HG03565 (cell line): Measurements from ENCODE around the gene MAML3.

Source experiments
- ATAC-seq: cut with Tn5 transposase; IDR thresholded peaks from one replicate; pipeline ENCODE4 v1.9.1; 2021; ENCODE audit warnings: mild to moderate bottlenecking, moderate library complexity; ENCODE audit not compliant: unreplicated experiment

MAML3 gene

GRCh38 chr4:139674875-139675550 is 479.0 kb downstream of the MAML3 start:
- ATAC-seq = no peak

- ATAC-seq = no peak
These were observed 481.3 kb downstream of the MAML3 start for GRCh38 chr4:139672732-139673131.

- ATAC-seq = no peak
These were observed 481.8 kb downstream of the MAML3 start for GRCh38 chr4:139672215-139672614.

- no peak for ATAC-seq
These were observed 483.2 kb downstream of the MAML3 start for GRCh38 chr4:139670775-139671174.

- ATAC-seq = no peak
These were observed 484.1 kb downstream of the MAML3 start for GRCh38 chr4:139669890-139670289.

DNA sequence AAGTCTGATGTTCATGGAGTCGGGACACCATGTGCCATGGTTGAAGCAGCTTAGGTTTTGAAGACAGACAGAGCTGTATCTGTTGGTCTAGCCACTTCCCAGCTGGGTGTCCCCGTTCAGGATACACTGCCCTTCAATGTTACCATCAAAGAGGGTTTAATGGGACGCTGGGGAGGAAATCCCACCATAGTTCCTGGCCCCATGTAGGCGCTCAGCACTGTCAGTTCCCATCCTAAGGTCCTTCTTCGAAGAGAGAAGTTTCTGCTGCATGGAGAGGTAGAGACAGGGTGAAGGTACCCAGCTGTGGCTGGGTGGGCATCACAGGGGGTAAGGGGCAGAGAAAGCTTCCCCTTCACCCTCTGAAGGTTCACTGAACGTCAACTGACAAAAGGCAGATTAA is 484.6 kb downstream of the MAML3 start:
- no peak for ATAC-seq

DNA sequence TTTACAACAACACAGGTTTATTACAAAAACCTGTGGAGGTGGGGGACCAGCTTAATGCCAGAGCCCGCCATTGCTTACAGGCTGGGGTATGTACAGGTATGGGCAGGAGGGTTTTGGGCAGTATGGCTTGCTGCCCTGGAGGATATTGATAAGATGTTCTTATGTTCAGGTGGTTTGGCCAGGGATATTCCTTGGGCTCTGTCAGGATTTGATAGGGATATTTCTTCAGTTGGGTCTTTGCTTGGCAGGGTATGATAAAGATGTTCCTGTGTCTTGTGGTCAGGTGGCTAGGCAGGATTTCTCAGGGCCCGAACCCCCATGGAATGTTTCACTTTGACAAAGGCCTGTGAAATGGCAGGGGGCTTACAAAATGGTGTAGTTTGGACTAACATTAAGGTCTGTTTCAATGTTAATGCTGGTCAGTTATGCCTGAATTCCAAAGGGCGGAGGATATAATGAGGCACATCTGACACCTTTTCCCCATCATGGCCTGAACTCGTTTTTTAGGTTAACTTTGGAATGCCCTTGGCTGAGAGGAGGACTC is 485.3 kb downstream of the MAML3 start:
- ATAC-seq = no peak

DNA sequence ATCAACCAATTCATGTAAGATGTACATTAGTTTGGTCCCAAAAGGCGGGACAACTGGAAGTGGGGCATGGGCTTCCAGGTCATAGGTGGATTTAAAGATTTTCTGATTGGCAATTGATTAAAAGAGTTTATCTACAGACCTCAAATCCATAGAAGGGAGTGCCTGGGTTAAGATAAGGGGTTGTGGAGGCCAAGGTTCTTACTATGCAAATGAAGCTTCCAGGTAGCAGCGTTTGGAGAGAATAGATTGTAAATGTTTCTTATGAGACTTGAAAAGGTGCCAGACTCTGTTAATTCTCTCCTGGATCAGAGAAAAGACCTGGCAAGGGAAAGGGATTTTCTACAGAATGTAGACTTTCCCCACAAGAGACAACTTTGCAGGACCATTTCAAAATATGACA is 485.9 kb downstream of the MAML3 start:
- ATAC-seq = no peak
